LHCN-M2 (cell line): Measurements from ENCODE around the gene MEX3B. TPM values are rescaled to one million over a fixed set of nuclear protein-coding genes. Genes with fewer than 3 reads are reported as not detected.
"Not testable (repeated sequence)": the region's sequence is repeated elsewhere in the genome, so short reads cannot be mapped to it uniquely, and the experiment has no call there.

Experiments
- DNase-seq: peaks from one replicate; pipeline ENCODE4 v3.0.0-alpha.2; 2012; ENCODE audit warnings: low read depth
- total RNA-seq: library from RNA; depleted of rRNA; stranded (reverse); fragments of >200 nt; gene quantifications from 2 replicates; pipeline ENCODE4 v1.2.3, GENCODE V29; 2014

Gene MEX3B
- total RNA-seq, 1 experiment from 2014 or later = 9.8 TPM

DNA sequence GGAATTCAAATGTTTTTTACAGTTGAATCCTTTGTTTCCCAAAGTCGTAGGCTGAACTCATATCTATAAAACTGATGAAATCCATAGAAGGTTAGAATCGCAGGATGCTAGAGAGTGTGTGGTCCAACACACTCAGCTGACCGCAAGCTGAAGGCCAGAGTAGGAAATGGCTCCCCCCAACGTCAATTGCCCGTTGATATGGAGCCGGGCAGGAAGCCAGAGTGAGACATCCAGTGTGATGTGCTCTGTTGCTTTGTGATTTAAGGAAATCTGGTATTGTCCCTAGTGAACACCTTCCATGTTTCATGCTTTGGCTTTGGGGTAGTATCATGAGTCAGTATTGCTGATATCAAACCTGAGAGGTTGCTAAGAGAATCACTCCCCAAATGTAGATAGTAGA, 5.8 kb upstream of the MEX3B start:
- no peak for DNase-seq

DNA sequence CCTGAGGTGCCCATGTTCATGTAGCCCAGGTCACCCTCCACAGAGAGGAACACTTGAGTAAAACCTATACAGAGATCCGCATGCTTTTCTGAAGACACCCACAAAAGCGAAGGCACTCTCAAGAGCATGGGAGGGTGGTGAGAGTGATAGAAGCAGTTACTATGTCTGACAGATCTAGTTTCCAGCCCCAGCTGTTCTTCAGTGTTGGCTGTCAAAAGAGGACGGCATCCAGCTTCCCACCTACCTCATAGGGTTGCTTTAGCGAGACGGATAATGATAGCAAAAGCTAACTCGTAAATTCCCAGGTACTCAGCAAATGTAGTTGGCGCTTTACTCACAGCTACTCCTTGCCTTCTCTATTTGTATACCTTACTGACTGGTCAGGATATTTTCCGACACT, 3.0 kb upstream of the MEX3B start:
- DNase-seq = peak; percentile 3

DNA sequence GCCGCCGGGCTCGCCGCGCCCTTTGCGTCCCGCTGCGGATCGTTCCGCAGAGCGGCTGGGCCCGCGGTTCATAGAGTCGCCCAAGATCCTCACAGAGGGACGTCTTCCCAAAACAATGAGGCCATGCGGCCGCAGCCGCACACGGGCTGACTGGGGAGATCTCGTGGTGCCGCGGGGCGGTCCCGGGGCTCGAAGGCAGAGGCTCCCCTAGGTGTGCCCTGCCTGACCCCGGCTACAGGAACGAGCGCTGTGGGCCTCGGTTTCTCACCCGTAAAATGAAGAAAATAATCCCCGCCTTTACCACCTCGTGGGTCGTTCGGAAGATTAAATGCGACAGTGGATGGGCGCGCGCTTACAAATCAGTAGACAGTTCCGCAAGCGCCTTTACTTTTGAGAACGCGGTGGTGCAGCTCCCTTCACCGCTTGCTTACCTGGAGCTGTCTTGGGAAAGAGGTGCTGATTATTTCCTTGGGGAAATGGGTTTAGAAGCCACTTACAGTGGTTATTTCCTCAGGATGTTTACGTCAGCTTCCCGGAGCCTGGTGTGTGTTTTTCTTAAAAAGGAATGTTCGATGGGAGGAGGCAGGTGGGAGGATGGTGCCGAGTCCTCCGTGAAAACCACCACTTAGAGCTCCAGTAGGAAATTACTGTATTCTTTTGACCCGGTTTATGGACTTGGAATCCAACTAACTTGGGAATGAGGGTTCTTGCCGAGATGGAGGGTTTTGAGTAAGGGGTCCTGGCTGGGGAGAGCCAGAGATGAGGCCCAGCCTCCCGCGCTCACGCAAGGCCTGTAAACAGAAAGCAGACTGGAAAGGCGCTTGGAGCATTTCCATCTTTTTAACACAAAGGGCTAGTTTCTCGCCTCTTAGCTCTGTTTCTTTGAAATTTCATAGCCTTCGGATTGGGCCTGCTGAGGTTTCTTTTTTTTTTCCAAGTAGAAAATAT, 1.9 kb upstream of the MEX3B start:
- DNase-seq = peak; percentile 11

- peak; percentile 85 for DNase-seq
Observed at GRCh38 chr15:82046666-82047452, 1.0 kb upstream of the MEX3B start.

GRCh38 chr15:82045179-82045891, 483 bp downstream of the MEX3B start:
- peak; percentile 47 for DNase-seq

- peak; percentile 61 for DNase-seq
Observed at GRCh38 chr15:82044373-82045178, 1.2 kb downstream of the MEX3B start.

DNA sequence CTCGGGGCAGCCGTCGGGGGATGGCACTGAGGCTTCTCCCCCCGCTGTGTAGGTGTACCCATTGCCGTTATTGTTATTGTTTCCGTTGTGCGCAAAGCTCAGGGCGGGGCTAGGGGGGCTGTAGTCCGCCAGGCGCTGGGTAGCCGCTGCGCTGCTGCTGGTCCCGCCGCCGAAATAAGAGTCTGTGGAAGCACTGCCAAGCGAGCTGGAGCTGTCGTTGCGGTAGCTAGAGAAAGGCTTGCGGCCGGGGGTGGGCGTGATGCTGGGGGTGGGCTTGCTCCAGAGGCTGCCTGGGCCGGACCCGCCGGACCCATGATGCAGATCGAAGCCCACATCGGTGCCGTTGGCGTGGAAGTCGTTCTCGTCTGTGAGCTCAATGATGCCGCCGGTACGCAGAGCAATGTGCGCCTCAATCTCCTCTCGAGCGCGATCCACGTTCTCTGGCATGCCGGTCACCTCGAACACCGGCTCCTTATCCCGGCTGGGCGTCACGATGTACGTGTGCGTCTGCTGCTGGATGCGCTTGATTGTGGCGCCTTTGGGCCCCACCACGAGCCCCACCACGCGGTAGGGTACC, 1.9 kb downstream of the MEX3B start:
- DNase-seq = no peak

DNA sequence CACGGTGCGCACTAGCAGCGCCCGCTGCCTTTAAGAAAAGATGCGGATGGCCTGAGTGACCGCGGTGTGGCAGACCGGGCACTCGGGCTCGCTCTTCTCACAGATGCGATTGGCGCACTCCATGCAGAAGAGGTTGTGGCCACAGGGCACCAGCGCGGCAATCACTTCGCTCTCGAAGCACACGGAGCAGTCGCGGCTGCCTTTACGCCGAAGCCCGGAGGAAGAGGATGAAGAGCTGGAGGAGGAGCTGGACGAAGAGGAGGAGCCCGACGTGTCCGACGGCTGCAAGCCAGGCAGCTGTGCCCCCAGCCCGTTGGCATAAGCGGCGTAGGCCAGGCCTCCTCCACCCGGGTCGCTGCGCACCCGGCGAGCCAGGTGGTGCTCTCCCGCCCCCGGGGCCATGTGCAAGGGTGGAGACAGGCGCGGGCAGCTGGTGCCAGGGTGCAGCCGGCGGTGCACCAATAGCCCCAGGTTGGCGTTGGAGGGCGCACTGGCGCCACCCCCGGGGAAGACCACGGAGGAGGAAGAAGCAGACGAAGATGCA, 2.6 kb downstream of the MEX3B start:
- DNase-seq = no peak

GRCh38 chr15:82040862-82041261, 5.0 kb downstream of the MEX3B start:
- DNase-seq = no peak

- no peak for DNase-seq
Observed at GRCh38 chr15:82040390-82040789, 5.4 kb downstream of the MEX3B start.

- no peak for DNase-seq
Observed at GRCh38 chr15:82039871-82040270, 5.9 kb downstream of the MEX3B start.

- DNase-seq = no peak
Observed at GRCh38 chr15:82036461-82036860, 9.4 kb downstream of the MEX3B start.

- DNase-seq = no peak
Observed at GRCh38 chr15:82031871-82032270, 13.9 kb downstream of the MEX3B start.

- no peak for DNase-seq
Observed at GRCh38 chr15:82030176-82030575, 15.6 kb downstream of the MEX3B start.

DNA sequence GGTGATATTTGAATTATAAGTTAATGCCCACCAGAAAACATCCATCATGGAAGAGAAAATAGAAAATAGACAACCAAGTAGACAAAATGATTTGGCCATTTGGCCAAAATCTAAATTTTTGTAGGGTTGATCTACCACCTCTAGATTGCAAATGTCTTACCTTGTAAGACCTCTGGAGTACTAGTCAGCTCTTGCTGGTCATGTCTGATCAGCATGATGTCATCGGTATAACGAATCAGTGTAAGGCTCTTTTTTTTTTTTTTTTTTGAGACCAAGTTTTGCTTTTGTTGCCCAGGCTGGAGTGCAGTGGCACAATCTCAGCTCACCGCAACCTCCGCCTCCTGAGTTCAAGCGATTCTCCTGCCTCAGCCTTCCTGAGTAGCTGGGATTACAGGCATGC, 17.7 kb downstream of the MEX3B start:
- not testable (repeated sequence) for DNase-seq

DNA sequence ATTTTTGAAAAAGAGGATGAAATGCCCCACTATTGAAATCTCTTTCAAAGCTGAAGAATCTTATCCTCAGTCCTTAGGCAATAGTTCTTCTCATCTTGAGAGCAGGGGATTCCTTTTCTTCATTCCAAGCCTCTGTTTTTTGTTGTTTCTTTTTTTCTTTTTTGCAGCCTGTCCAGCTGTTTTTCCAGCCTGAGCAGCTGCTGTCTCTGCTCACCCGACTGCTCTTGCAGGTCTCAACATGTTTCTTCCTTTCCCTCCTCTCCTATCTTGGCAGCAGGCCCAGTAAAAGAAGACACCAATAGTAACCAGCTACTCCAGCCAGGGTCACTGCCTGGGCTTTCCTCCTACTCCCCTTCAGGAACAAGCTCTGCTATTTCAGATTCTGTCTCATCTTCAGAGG, 23.8 kb downstream of the MEX3B start:
- peak; percentile 92 for DNase-seq

DNA sequence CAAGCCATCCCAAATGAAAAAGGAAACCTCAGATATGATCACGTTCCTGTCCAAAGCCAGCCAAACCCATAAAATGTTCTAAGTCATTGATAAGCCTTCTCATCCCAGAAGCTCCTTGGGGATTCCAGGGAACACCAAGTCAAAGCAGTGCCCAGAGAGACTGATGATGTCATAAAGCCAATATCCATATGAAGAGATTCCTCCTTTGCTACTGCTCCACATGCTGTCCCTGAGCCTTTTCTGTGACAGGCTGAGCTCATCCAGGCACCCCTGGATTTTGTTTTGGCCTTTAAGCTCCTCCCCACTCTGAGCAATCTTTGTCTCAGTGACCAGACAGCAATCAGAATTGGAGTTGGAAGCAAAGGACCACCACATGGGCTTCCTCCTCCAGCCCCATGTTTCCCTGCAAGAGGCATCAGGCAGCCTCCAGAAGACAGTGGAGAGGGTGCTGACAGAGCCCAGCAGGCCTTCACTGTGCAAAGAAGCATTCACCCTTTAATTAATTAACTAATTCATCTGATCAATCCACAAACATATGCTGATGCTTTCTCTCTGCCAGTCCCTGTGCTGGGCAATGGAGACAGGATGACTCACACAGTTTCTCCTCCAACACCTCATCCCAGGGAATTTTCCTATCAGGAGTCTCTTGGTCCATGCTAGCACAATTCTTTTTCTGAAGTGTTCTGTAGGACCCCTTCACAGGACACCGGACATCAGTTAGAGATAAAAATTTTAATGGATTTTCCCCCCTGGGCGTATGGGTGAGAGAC, 25.0 kb downstream of the MEX3B start:
- DNase-seq = peak; percentile 23

DNA sequence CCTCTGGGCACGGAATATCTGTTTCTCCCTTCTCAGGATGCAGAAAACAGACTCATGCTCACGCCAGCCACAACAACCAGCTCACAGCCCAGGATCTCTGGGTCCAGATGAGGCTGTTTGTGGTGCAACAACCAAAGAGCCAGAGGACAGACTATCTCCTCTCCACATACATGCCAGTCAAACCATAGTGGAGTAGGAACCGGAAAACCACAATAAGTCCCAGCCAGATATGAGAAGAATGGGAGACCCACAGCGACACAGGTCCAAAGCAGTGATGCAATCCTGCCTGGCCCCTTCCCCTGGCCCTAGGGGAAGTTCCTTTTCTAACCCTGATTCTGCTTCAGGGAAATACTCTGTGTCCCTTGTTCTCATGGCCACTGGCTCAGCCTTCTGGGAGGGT, 27.6 kb downstream of the MEX3B start:
- no peak for DNase-seq

DNA sequence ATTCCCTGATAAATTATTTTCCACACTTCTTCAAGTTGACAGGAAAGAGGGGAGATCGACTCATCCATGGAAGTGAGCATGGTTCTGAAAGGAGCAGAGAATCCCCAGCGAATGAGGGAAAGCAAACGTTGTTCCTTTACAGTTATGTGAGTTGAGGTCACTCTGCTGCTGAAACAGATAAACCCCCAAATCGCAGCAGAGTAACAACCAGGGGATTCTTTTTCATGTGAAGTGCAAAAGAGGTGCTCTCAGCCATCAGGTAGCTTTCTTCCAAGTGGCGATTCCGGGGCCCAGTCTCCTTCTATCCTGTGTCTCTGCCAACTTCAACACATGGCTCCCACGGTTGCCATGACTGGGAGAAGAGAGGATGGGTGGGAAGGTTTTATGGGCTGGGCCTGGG, 28.2 kb downstream of the MEX3B start:
- DNase-seq = no peak

- DNase-seq = peak; percentile 62
Observed at GRCh38 chr15:82014989-82015388, 30.8 kb downstream of the MEX3B start.
